Measurements from ENCODE around the gene GPR108.
"Not testable (repeated sequence)": the region's sequence is repeated elsewhere in the genome, so short reads cannot be mapped to it uniquely, and the experiment has no call there.

GPR108 gene

DNA sequence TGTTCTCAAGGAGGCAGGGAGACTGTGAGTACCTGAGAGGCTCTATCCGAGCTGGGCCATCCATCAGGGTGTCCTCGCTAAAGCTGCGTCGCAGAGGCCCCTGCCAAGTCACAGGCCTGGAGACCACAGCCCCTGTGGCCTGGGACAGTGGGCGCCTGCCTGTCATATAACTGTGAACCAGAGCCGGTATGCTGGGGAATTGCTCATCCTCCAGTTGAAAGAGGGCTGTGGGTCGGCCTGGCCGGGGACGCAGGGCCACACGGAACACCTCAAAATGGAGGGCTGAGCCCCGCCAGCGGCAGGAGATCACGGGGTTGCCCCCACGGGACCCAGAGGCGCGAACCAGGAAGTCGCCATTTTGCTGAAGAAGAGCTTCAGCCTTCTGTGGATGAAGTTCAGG, 23.2 kb upstream of the GPR108 start:
- DNase-seq: no peak

- no peak for DNase-seq
These were observed 17.5 kb upstream of the GPR108 start for GRCh38 chr19:6754653-6755463.

GRCh38 chr19:6754136-6754535, 16.8 kb upstream of the GPR108 start:
- DNase-seq: no peak

DNA sequence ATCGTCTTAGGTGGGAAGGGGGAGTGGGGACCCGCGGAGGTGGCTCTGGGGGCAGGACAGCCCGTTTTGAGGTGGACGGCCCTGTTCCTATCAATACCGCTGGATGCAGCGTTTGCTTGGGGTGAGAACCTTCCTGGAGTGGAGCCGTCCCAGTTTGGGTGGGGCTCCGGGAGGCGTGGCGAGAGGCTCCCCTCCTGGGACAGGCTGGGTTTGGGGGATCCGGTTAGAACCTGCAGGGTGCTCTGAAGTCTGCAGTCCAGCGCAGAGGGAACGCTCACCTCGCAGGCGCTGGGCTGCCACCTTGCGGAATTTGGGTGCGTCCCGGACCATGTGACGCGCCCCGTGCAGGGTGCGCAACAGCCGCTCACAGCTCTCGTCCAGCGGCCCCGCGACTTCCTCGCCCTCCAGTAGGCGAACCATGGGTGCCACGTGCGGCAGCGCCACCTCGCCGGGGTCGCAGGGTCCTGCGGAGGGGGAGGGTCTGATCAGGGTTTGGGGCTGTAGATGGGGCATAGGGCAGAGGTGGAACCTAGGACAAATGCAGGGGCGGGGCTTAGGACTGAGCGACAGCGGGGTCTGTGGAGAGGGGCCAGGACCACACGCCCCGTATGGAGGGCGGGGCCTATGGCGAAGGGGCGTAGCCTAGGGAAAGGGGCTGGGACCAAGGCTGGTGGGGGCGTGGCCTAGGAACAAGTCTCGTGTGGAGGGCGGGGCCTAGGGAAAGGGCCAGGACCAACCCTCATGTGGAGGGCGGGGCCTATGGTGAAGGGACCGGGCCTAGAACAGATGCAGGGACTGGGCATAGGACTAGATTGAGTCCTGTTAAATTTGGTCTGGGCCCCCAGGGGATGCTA, 16.0 kb upstream of the GPR108 start:
- no peak for DNase-seq

GRCh38 chr19:6752256-6753177, 15.1 kb upstream of the GPR108 start:
- no peak for DNase-seq

GRCh38 chr19:6751189-6751588, 13.8 kb upstream of the GPR108 start:
- no peak for DNase-seq

DNA sequence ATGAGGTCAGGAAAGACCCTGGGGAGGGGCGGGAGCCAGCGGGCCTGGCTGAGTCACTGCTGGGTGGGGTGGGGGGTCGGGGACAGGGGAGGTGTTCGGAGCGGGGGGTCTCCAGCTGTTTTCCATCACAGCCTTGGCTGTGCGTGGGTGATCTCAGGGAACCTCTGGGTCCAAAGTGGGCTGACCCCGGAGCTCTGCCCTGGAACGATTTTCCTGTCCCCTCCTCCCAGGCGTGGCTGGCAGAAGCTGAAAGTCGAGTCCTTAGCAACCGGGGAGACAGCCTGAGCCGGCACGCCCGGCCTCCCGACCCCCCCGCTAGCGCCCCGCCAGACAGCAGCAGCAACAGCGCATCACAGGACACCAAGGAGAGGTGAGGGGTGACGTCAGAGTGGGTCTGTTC, 12.7 kb upstream of the GPR108 start:
- no peak for DNase-seq

- not testable (repeated sequence) for DNase-seq
These were observed 11.2 kb upstream of the GPR108 start for GRCh38 chr19:6748543-6748942.

GRCh38 chr19:6745965-6746364, 8.6 kb upstream of the GPR108 start:
- DNase-seq: no peak

DNA sequence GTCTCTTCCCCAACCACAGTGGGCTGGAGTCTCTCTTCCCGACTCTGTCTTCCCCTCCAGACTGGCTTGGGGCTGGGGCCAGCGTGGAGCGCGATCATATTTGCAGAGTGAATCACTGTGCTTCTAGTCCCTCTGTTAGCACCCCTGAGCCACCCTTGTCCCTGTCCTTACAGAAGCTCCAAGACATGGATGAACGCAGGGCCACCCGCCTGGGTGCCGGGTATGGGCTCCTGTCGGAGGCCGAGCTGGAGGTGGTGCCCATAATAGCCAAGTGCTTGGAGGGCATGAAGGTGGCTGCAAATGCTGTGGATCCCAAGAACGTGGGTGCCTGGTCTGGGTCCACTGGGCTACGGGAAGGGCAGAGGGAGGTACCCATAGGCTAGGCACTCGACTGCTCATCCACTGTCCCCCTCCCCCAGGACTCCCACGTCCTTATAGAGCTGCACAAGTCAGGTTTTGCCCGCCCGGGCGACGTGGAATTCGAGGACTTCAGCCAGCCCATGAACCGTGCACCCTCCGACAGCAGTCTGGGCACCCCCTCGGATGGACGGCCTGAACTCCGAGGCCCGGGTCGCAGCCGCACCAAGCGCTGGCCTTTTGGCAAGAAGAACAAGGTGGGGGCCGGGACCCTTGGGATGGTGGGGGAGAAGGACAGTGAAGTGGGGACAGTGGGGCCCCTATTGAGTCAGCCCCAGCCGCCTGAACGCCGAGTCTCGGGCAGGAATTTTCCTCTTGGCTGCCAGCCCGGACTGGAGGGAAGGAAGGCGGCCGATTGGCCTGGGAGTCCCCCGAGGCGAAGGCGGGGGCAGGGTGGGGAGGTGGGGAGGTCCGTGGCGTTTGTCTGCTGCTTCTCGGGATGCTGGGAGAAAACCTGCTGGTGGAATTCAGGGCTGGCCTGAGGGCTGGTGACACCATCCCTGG, 7.3 kb upstream of the GPR108 start:
- no peak for DNase-seq

GRCh38 chr19:6743714-6744380, 6.5 kb upstream of the GPR108 start:
- no peak for DNase-seq

DNA sequence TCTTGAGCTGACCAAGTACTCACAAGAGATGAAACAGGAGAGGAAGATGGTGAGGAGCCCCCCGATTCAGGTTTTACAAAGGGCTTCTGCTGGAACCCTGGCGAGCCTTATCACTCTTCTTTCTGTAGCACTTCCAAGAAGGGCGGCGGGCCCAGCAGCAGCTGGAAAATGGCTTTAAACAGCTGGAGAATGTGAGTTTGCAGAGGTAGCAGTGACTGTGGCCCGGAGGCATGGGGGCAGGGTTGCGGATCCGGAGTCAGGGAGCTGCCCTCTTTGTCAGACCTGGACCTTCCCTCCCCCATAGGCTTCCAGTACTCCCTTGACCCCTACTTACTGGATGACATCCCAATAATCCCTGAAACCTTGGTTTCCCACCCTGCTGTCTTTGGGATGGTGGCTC, 5.7 kb upstream of the GPR108 start:
- no peak for DNase-seq

GRCh38 chr19:6740589-6741343, 3.4 kb upstream of the GPR108 start:
- no peak for DNase-seq

GRCh38 chr19:6739883-6740588, 2.7 kb upstream of the GPR108 start:
- DNase-seq: no peak

DNA sequence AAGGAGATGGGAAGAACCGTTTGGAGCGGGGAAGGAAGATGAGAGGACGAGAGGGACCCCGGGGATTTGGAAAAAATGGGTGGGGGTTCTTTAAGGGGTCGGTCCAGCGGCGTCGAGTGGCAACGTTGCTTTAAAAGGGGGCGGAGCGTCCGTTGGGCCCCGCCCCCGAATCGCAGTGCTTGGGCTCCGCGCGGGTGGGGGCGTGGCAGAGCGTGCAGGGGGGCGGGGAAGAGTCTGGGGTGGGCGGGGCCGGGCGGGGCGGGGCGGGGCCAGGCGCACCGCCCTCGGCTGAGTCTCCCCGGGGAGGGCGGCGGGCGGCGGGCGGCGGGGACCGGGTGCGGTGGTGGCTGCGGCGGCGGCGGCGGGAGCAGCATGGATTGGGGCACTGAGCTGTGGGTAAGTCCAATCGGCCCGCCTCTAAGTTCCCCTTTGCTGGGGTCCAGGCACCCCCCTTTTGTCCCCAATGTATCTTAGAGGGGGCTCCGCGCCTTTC, 2.1 kb upstream of the GPR108 start, which contains the start of gene TRIP10:
Gene TRIP10 (plus strand): TSS at position 291 of the 493 bp plus-strand sequence. CDS start 82 bp downstream, at position 373.
- DNase-seq: peak; percentile 79

GRCh38 chr19:6738787-6739389, 1.5 kb upstream of the GPR108 start:
- DNase-seq: no peak

DNA sequence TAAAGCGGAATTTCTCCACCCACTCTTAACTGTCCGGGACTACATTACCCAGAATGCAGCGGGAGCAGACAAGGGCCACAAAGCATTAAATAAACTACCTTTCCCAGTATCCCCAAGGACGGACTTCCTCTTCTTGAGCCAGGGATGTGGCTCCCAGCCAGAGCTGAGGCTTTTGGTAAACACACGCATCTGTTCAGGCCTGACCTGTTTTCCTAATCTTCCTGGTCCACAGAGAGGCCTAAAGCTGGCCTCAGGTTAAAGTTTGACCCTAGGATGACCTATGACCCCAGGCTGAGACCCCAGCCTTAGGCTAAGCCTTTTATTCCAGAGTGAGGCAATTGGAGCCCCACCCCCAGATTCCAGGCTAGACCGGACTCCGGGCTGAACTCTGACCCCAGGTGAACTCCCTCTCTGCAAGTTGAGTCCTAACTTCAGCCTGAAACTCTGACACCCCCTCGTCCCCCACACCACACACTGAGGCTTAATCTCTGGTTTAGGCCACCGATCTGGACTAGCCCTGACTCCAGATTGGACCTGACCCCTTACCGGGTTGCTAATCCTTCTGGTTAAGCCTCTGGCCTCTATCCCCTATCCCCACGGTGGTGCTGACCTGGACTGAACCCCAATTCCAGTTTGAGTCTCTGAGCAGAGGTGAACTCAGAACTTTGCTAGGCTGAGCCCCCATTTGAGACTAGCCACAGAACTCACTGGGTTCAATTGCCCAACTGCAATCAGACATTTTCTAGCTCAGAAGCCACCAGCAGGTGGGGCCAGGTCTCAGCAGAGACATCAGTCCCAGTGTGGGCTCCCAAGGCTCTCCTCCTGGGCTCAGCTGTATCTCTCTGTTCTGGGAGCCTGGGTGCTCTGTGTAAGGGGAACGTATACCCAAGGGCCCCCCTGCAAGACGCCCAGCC, 750 bp upstream of the GPR108 start:
- DNase-seq: peak; percentile 78

DNA sequence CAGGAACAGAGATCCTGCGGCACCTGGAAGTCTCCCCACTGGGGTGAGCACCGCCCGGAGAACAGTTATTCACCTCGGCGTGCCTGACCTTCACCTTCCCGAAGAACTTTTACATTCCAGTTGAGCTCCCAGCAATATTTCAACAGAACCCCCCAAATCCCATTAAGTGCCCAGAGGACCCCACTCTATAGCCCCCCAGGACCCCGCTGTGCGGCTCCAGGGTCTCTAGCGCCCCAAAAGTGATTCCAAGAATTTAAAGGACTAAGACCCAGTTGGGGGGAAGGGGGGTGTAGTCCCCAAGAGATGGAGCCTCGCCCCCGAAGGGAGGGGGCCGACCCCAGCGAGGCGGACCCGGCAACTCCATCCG, 480 bp downstream of the GPR108 start:
- DNase-seq: no peak

Data from NCI-H1436 (cell line).